GM12878 (cell line): ENCODE results near the gene CCM2. TPM values are rescaled to one million over a fixed set of nuclear protein-coding genes. Genes with fewer than 3 reads are reported as not detected.

Source experiments
- ATAC-seq: fragments of 200-7000 bp; cut with Tn5 transposase; 3 replicates; pipeline ENCODE4 v1.9.1; 2020; ENCODE audit warnings: mild to moderate bottlenecking, moderate library complexity
- BruUV-seq: library from RNA; stranded (reverse); fragments of 400-500 nt; replicated peaks from 2 replicates; lab custom pipeline; 2021; lab: Mats Ljungman, UMichigan
- CTCF ChIA-PET: fragments of 300-600 bp; sonication (Branson Sonifier 250); formaldehyde crosslinking; extraction: SDS; loops from one replicate; lab custom pipeline; 2021; ENCODE audit warnings: inconsistent platforms; lab: Yijun Ruan, JAX
- POLR2A ChIA-PET: fragments of 350-600 bp; formaldehyde crosslinking; extraction: SDS; loops from one replicate; lab custom pipeline; 2021; ENCODE audit warnings: inconsistent platforms; lab: Charles Lee
- RAD21 ChIA-PET: fragments of 300-600 bp; sonication (Branson Sonifier 250); formaldehyde crosslinking; loops from one replicate; lab custom pipeline; 2023; ENCODE audit warnings: antibody characterized with exemption; ENCODE audit not compliant: unreplicated experiment; lab: Charles Lee
- SMC1A ChIA-PET: fragments of 300-600 bp; sonication (Branson Sonifier 250); formaldehyde crosslinking; loops from one replicate; lab custom pipeline; 2023; ENCODE audit not compliant: unreplicated experiment, uncharacterized antibody; lab: Charles Lee
- DNase-seq: peaks from one replicate; pipeline ENCODE4 v3.0.0-alpha.2; 2011; ENCODE audit warnings: low read depth, low spot score
- FAIRE-seq: peaks from 3 replicates; lab custom pipeline; 2011; peaks lifted over from hg19 to GRCh38; lab: Jason Lieb, UNC
- H2AFZ ChIP-seq: 2 replicates; pipeline ENCODE4 v1.6.0; 2011; ENCODE audit warnings: low read depth, low read length, control low read depth; ENCODE audit not compliant: control insufficient read depth
- H3K27ac ChIP-seq: 2 replicates; pipeline ENCODE4 v1.5.1; 2011; ENCODE audit warnings: control low read depth; ENCODE audit not compliant: control insufficient read depth, insufficient read depth
- H3K27me3 ChIP-seq, 2 experiments: replicated peaks in 1 of 2; 2 replicates each; pipeline versions ENCODE4 v1.6.0 to v1.6.1; 2011; ENCODE audit warnings: low read length in 1 of 2; ENCODE audit not compliant: control insufficient read depth in 2 of 2, insufficient read depth in 2 of 2
- H3K36me3 ChIP-seq, 2 experiments: 2 replicates each; pipeline ENCODE4 v1.5.1; 2011; ENCODE audit warnings: low read length in 1 of 2; ENCODE audit not compliant: control insufficient read depth in 2 of 2, insufficient read depth in 2 of 2
- H3K4me1 ChIP-seq: 2 replicates; pipeline ENCODE4 v1.6.1; 2011; ENCODE audit warnings: mild to moderate bottlenecking, low read length, moderate library complexity, mixed read lengths; ENCODE audit not compliant: control insufficient read depth, insufficient read depth
- H3K4me2 ChIP-seq: 2 replicates; pipeline ENCODE4 v1.6.0; 2011; ENCODE audit warnings: control low read depth; ENCODE audit not compliant: control insufficient read depth, insufficient read depth
- H3K4me3 ChIP-seq: fragments of 200-600 bp; sonication (generic); 2 replicates; pipeline ENCODE4 v1.5.1; 2016
- H3K79me2 ChIP-seq: 2 replicates; pipeline ENCODE4 v1.6.0; 2011; ENCODE audit warnings: low read length; ENCODE audit not compliant: control insufficient read depth, insufficient read depth
- H3K9ac ChIP-seq: 2 replicates; pipeline ENCODE4 v1.8.0; 2011; ENCODE audit warnings: low read length, control low read depth, mixed read lengths; ENCODE audit not compliant: control insufficient read depth, insufficient read depth
- H3K9me3 ChIP-seq: replicated peaks from 3 replicates; pipeline ENCODE4 v1.5.1; 2011; ENCODE audit warnings: mild to moderate bottlenecking, low read length; ENCODE audit not compliant: control insufficient read depth, insufficient read depth
- H4K20me1 ChIP-seq: 2 replicates; pipeline ENCODE4 v1.6.0; 2011; ENCODE audit not compliant: control insufficient read depth, insufficient read depth
- CBX5 ChIP-seq: sonication (generic); IDR thresholded peaks from 2 replicates; pipeline ENCODE4 v1.6.1; 2016; ENCODE audit warnings: low read depth, moderate library complexity, mild to moderate bottlenecking, inconsistent platforms
- HDAC6 ChIP-seq: fragments of 200-600 bp; sonication (generic); IDR thresholded peaks from one replicate; pipeline ENCODE4 v1.8.0; 2017; ENCODE audit warnings: antibody characterized with exemption; ENCODE audit not compliant: unreplicated experiment
- POLR2AphosphoS5 ChIP-seq: IDR thresholded peaks from 2 replicates; pipeline ENCODE4 v1.6.1; 2011; ENCODE audit warnings: mild to moderate bottlenecking, low read length, inconsistent platforms
- RAD21 ChIP-seq: IDR thresholded peaks from 2 replicates; pipeline ENCODE4 v1.6.1; 2011; ENCODE audit warnings: mild to moderate bottlenecking, low read depth, low read length, moderate library complexity; ENCODE audit not compliant: insufficient read depth
- RBBP5 ChIP-seq: fragments of 200-600 bp; sonication (generic); conservative IDR thresholded peaks from 2 replicates; pipeline ENCODE4 v1.6.1; 2016
- SRF ChIP-seq, 2 experiments: IDR thresholded peaks; 2 replicates each; pipeline ENCODE4 v1.6.1; 2011; ENCODE audit warnings: low read depth in 2 of 2, low read length in 2 of 2, mild to moderate bottlenecking in 1 of 2, moderate library complexity in 1 of 2
- WGBS: methylation state at CpG from one replicate; pipeline ENCODE4 v1.1.6; 2016; ENCODE audit warnings: low lambda C conversion rate; ENCODE audit not compliant: insufficient replicate concordance, insufficient coverage; ENCODE audit errors: missing lambda C conversion rate; 5-methylcytosine and 5-hydroxymethylcytosine counted together
- in situ Hi-C: fragments of 300-500 bp; cut with MboI; formaldehyde crosslinking; loops from 9 replicates; pipeline ENCODE4 v1.14.3; 2018; ENCODE audit warnings: mixed read lengths
- intact Hi-C: fragments of 100-400 bp; cut with micrococcal nuclease; formaldehyde crosslinking; loops from one replicate; pipeline ENCODE4 v1.14.2; 2022; ENCODE audit not compliant: unreplicated experiment
- polyA plus RNA-seq, 11 experiments: library from polyadenylated mRNA; depleted of rRNA in 4 of 11; unstranded in 6 of 11; stranded (reverse) in 5 of 11; fragments of >200 nt; fragmentation: Nextera tagmentation in 4 of 11; fragmentation: Illumina TruSeq in 1 of 11; extraction: Ambion mirVana in 4 of 11; extraction: Trizol in 1 of 11; gene quantifications; 1 replicate in 1 of 11; 2 replicates in 10 of 11; pipeline versions ENCODE4 v1.2.1 to v1.2.3, GENCODE V29; 2011 to 2016; ENCODE audit warnings: inconsistent platforms in 2 of 11, missing spikeins in 2 of 11, low read depth in 1 of 11
- total RNA-seq, 4 experiments: library from RNA; depleted of rRNA in 3 of 4; stranded (reverse); fragments of >200 nt in 3 of 4; fragmentation: Illumina TruSeq in 1 of 4; extraction: Trizol in 1 of 4; gene quantifications; 2 replicates each; pipeline versions ENCODE4 v1.2.1 to v1.2.3, GENCODE V29; 2013 to 2021
- TF ChIP-seq, protein P1 (sequence below): IDR thresholded peaks from 2 replicates; pipeline ENCODE4 v1.6.1; 2011; ENCODE audit warnings: mild to moderate bottlenecking, low read depth, low read length, moderate library complexity; ENCODE audit not compliant: insufficient replicate concordance
- TF ChIP-seq, protein P2 (sequence below): fragments of 450-650 bp; IDR thresholded peaks from 2 replicates; pipeline ENCODE4 v1.6.1; 2014; ENCODE audit warnings: mild to moderate bottlenecking
- TF ChIP-seq, protein P3 (sequence below): fragments of 450-650 bp; formaldehyde crosslinking; IDR thresholded peaks from 2 replicates; pipeline ENCODE4 v1.5.0; 2022; ENCODE audit warnings: mild to moderate bottlenecking, missing genetic modification characterization
- TF ChIP-seq, protein P4 (sequence below): IDR thresholded peaks from 2 replicates; pipeline ENCODE4 v1.6.1; 2011; ENCODE audit warnings: low read depth, mild to moderate bottlenecking, low read length, moderate library complexity, borderline replicate concordance; ENCODE audit errors: extremely low read depth
- TF ChIP-seq, protein P5 (sequence below): fragments of 150-350 bp; IDR thresholded peaks from 2 replicates; pipeline ENCODE4 v1.6.1; 2016; ENCODE audit warnings: low read depth, low read length

CCM2 gene
- total and polyA plus RNA-seq, 10 of the 15 experiments (the other 5 are each of a cell fraction or from before 2014, with no cell fraction given): 1.00 to 82.3 (median 48.7) TPM

DNA sequence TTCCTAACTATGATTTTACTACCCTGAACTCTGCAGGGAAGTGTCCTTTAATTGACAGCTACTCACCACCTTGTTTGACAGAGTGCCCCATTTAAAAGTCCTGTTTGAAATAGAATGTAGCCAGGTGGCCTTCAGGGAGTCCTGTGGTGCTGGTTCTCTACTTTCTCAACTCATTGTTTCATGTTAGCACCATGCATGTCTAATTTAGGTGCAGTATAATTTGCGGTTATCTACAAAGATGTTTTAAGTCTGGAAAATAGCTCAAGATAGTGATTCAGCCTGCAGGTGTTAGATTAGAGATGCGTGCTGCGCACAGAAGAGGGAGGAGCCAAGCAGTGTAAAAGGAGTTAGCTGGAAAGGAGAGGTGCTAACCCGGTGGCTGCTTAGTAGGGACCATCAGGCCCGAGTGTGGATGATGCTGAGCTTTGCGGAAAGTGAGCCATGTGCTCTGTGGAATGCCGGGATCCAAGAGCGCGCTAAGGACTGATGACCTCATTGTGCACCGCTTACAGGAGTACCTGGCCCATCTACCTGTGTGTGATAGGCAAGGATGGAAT, 1.2 kb downstream of the CCM2 start (continued):
- TF ChIP-seq, protein P1, sequence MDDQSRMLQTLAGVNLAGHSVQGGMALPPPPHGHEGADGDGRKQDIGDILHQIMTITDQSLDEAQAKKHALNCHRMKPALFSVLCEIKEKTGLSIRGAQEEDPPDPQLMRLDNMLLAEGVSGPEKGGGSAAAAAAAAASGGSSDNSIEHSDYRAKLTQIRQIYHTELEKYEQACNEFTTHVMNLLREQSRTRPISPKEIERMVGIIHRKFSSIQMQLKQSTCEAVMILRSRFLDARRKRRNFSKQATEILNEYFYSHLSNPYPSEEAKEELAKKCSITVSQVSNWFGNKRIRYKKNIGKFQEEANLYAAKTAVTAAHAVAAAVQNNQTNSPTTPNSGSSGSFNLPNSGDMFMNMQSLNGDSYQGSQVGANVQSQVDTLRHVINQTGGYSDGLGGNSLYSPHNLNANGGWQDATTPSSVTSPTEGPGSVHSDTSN: peak; percentile 31
- TF ChIP-seq POLR2AphosphoS5: peak; percentile 38; the same call in 1 of the 2 replicates

DNA sequence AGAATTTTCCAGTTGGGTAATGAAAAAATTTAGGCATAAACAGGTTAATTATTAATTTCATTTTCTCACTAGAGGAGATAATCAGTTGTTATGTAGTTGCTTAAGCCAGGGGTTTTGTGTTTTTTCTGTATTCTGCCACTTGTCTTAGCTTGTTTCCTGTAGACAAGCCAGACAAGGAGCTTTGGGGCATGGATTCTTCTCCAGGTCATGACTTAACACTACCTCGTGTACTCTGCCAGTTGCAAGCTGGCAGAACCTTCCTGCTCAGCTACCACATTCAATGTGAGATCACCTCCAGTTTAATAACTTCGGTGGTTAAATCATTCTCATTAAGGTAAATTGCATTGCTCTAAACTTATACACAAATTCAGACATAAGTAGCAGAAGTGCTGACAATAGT, 1.8 kb downstream of the CCM2 start:
- Histone ChIP-seq H3K9ac (peak overlapping the region; percentile 87; the same call in 1 of the 2 replicates), H3K27me3 (no peaks in the 10 kb centered on the region), H2AFZ (no peak overlapping the region), H4K20me1 (no peaks in the 10 kb centered on the region), H3K79me2 (peaks cover 61% of the 10 kb centered on the region), H3K4me1 (peaks cover 30% of the 10 kb centered on the region), H3K4me2 (peak overlapping the region; percentile 84), H3K27ac (peak overlapping the region; percentile 38; the same call in 1 of the 2 replicates), H3K4me3 (peak overlapping the region; percentile 83), H3K9me3 (no peaks in the 10 kb centered on the region), H3K36me3 (no peaks in the 10 kb centered on the region; a peak in 1 of 4 replicates)
- CTCF ChIA-PET: interaction anchor here (0.6 to 5.3 kb wide), 17 partner anchors 9 to 150 kb away, joined by 3 to 44 read pairs (median 6); partner anchors contain the start of gene MYO1G
- no TSS peak for BruUV-seq
- WGBS: 45% methylated on average over 2 of the region's 2 CpGs
- no peak for ATAC-seq
- in situ Hi-C loops (no loop called here), intact Hi-C loops (loop anchor here (2.0 kb wide), 2 partner anchors 25 to 109 kb away; partner anchors contain the start of gene TBRG4)
- no peak for FAIRE-seq
- POLR2A ChIA-PET: interaction anchor here (0.7 to 10.5 kb wide), 11 partner anchors 9 to 1353 kb away, joined by 3 to 280 read pairs (median 4); partner anchors contain the start of genes DDX56, MYO1G and PURB
- SMC1A ChIA-PET: interaction anchor here (1.0 to 10.5 kb wide), 20 partner anchors 8 to 145 kb away, joined by 3 to 303 read pairs (median 4); partner anchors contain the start of genes MYO1G and TBRG4
- RAD21 ChIA-PET: interaction anchor here (0.6 to 9.9 kb wide), 15 partner anchors 9 to 1419 kb away, joined by 3 to 303 read pairs (median 7); partner anchors contain the start of genes MYO1G, PURB, STK17A and TBRG4
- no peak for DNase-seq
- TF ChIP-seq CBX5 (no peak), SRF (IDR thresholded peaks at IDR 0.05; ENCODE audit: low read depth in 2 of 2, low read length in 2 of 2) (no peak), HDAC6 (no peak), RAD21 (no peak), RBBP5 (no peak)
- TF ChIP-seq, protein P2, sequence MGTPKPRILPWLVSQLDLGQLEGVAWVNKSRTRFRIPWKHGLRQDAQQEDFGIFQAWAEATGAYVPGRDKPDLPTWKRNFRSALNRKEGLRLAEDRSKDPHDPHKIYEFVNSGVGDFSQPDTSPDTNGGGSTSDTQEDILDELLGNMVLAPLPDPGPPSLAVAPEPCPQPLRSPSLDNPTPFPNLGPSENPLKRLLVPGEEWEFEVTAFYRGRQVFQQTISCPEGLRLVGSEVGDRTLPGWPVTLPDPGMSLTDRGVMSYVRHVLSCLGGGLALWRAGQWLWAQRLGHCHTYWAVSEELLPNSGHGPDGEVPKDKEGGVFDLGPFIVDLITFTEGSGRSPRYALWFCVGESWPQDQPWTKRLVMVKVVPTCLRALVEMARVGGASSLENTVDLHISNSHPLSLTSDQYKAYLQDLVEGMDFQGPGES: no peak
- TF ChIP-seq, protein P3, sequence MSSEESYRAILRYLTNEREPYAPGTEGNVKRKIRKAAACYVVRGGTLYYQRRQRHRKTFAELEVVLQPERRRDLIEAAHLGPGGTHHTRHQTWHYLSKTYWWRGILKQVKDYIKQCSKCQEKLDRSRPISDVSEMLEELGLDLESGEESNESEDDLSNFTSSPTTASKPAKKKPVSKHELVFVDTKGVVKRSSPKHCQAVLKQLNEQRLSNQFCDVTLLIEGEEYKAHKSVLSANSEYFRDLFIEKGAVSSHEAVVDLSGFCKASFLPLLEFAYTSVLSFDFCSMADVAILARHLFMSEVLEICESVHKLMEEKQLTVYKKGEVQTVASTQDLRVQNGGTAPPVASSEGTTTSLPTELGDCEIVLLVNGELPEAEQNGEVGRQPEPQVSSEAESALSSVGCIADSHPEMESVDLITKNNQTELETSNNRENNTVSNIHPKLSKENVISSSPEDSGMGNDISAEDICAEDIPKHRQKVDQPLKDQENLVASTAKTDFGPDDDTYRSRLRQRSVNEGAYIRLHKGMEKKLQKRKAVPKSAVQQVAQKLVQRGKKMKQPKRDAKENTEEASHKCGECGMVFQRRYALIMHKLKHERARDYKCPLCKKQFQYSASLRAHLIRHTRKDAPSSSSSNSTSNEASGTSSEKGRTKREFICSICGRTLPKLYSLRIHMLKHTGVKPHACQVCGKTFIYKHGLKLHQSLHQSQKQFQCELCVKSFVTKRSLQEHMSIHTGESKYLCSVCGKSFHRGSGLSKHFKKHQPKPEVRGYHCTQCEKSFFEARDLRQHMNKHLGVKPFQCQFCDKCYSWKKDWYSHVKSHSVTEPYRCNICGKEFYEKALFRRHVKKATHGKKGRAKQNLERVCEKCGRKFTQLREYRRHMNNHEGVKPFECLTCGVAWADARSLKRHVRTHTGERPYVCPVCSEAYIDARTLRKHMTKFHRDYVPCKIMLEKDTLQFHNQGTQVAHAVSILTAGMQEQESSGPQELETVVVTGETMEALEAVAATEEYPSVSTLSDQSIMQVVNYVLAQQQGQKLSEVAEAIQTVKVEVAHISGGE: no peak
- TF ChIP-seq, protein P4, sequence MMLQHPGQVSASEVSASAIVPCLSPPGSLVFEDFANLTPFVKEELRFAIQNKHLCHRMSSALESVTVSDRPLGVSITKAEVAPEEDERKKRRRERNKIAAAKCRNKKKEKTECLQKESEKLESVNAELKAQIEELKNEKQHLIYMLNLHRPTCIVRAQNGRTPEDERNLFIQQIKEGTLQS: no peak
- TF ChIP-seq, protein P5, sequence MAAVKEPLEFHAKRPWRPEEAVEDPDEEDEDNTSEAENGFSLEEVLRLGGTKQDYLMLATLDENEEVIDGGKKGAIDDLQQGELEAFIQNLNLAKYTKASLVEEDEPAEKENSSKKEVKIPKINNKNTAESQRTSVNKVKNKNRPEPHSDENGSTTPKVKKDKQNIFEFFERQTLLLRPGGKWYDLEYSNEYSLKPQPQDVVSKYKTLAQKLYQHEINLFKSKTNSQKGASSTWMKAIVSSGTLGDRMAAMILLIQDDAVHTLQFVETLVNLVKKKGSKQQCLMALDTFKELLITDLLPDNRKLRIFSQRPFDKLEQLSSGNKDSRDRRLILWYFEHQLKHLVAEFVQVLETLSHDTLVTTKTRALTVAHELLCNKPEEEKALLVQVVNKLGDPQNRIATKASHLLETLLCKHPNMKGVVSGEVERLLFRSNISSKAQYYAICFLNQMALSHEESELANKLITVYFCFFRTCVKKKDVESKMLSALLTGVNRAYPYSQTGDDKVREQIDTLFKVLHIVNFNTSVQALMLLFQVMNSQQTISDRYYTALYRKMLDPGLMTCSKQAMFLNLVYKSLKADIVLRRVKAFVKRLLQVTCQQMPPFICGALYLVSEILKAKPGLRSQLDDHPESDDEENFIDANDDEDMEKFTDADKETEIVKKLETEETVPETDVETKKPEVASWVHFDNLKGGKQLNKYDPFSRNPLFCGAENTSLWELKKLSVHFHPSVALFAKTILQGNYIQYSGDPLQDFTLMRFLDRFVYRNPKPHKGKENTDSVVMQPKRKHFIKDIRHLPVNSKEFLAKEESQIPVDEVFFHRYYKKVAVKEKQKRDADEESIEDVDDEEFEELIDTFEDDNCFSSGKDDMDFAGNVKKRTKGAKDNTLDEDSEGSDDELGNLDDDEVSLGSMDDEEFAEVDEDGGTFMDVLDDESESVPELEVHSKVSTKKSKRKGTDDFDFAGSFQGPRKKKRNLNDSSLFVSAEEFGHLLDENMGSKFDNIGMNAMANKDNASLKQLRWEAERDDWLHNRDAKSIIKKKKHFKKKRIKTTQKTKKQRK: no peak
